SK-N-SH treated with all-trans-retinoic acid at 6 μM for 48 hours (cell line): Measurements from ENCODE around the gene SHISA8.

ENCODE experiments used
- ATAC-seq: fragments of 200-7000 bp; cut with Tn5 transposase; 3 replicates; pipeline ENCODE4 v1.9.1; 2020; ENCODE audit warnings: mild to moderate bottlenecking, moderate library complexity
- ARNTL ChIP-seq: fragments of 450-650 bp; formaldehyde crosslinking; IDR thresholded peaks from 2 replicates; pipeline ENCODE4 v1.5.0; 2020; ENCODE audit warnings: low read depth, mild to moderate bottlenecking, moderate library complexity, borderline replicate concordance
- BACH2 ChIP-seq: fragments of 250-450 bp; sonication (Bioruptor Pico); IDR thresholded peaks from 2 replicates; pipeline ENCODE4 v1.9.0; 2021; ENCODE audit warnings: mild to moderate bottlenecking, borderline replicate concordance
- CSDC2 ChIP-seq: fragments of 250-450 bp; sonication (Bioruptor Pico); IDR thresholded peaks from 2 replicates; pipeline ENCODE4 v1.5.0; 2020; ENCODE audit warnings: mild to moderate bottlenecking, moderate library complexity
- CSRNP3 ChIP-seq: fragments of 250-450 bp; sonication (Bioruptor Pico); IDR thresholded peaks from 2 replicates; pipeline ENCODE4 v1.5.1; 2021; ENCODE audit warnings: mild to moderate bottlenecking, moderate library complexity
- ESRRG ChIP-seq: fragments of 250-450 bp; sonication (Bioruptor Pico); IDR thresholded peaks from 2 replicates; pipeline ENCODE4 v1.6.1; 2021; ENCODE audit warnings: mild to moderate bottlenecking
- GLIS3 ChIP-seq: fragments of 250-450 bp; sonication (Bioruptor Pico); IDR thresholded peaks from 2 replicates; pipeline ENCODE4 v1.5.0; 2020; ENCODE audit warnings: mild to moderate bottlenecking, moderate library complexity
- ISL1 ChIP-seq: fragments of 250-450 bp; sonication (Bioruptor Pico); IDR thresholded peaks from 2 replicates; pipeline ENCODE4 v2.1.2; 2022; ENCODE audit warnings: mild to moderate bottlenecking, moderate library complexity
- OSR1 ChIP-seq: fragments of 250-450 bp; sonication (Bioruptor Pico); IDR thresholded peaks from 2 replicates; pipeline ENCODE4 v1.8.0; 2022; ENCODE audit warnings: moderate library complexity, mild to moderate bottlenecking, inconsistent platforms
- PPARA ChIP-seq: fragments of 250-450 bp; sonication (Bioruptor Pico); IDR thresholded peaks from 2 replicates; pipeline ENCODE4 v1.5.0; 2020; ENCODE audit warnings: mild to moderate bottlenecking, borderline replicate concordance
- RARB ChIP-seq: fragments of 250-450 bp; sonication (Bioruptor Pico); IDR thresholded peaks from 2 replicates; pipeline ENCODE4 v1.8.0; 2021; ENCODE audit warnings: mild to moderate bottlenecking, moderate library complexity
- SNAI2 ChIP-seq: fragments of 250-450 bp; sonication (Bioruptor Pico); IDR thresholded peaks from 2 replicates; pipeline ENCODE4 v1.5.0; 2020; ENCODE audit warnings: mild to moderate bottlenecking, moderate library complexity
- ZC3H10 ChIP-seq: fragments of 250-450 bp; sonication (Bioruptor Pico); IDR thresholded peaks from 2 replicates; pipeline ENCODE4 v1.5.1; 2021; ENCODE audit warnings: mild to moderate bottlenecking, moderate library complexity
- ZFP3 ChIP-seq: fragments of 250-450 bp; sonication (Bioruptor Pico); IDR thresholded peaks from 2 replicates; pipeline ENCODE4 v1.5.0; 2020; ENCODE audit warnings: mild to moderate bottlenecking, moderate library complexity
- ZNF565 ChIP-seq: fragments of 450-650 bp; formaldehyde crosslinking; conservative IDR thresholded peaks from 2 replicates; pipeline ENCODE4 v1.5.0; 2020; ENCODE audit warnings: low read depth, mild to moderate bottlenecking, moderate library complexity
- ZNF70 ChIP-seq: fragments of 450-650 bp; formaldehyde crosslinking; IDR thresholded peaks from 2 replicates; pipeline ENCODE4 v1.5.0; 2020; ENCODE audit warnings: mild to moderate bottlenecking, moderate library complexity
- ZNF8 ChIP-seq: fragments of 450-650 bp; formaldehyde crosslinking; IDR thresholded peaks from 2 replicates; pipeline ENCODE4 v1.5.0; 2020; ENCODE audit warnings: mild to moderate bottlenecking, moderate library complexity
- TF ChIP-seq, protein P1 (sequence below): fragments of 250-450 bp; sonication (Bioruptor Pico); IDR thresholded peaks from 2 replicates; pipeline ENCODE4 v1.5.1; 2020; ENCODE audit warnings: low read depth, mild to moderate bottlenecking, moderate library complexity
- TF ChIP-seq, protein P2 (sequence below): fragments of 250-450 bp; sonication (Bioruptor Pico); IDR thresholded peaks from 2 replicates; pipeline ENCODE4 v1.8.0; 2020; ENCODE audit warnings: mild to moderate bottlenecking, moderate library complexity, borderline replicate concordance
- TF ChIP-seq, protein P3 (sequence below): fragments of 250-450 bp; sonication (Bioruptor Pico); IDR thresholded peaks from 2 replicates; pipeline ENCODE4 v1.8.0; 2021; ENCODE audit warnings: low read depth, mild to moderate bottlenecking, moderate library complexity, borderline replicate concordance
- TF ChIP-seq, protein P4 (sequence below): fragments of 250-450 bp; sonication (Bioruptor Pico); IDR thresholded peaks from 2 replicates; pipeline ENCODE4 v1.5.0; 2020; ENCODE audit warnings: mild to moderate bottlenecking, moderate library complexity

SHISA8 gene

GRCh38 chr22:41914611-41915034, 251 bp downstream of the SHISA8 start (continued):
- TF ChIP-seq CSRNP3 (CRISPR knock-in tag) (no peak), ESRRG (CRISPR knock-in tag) (no peak)

DNA sequence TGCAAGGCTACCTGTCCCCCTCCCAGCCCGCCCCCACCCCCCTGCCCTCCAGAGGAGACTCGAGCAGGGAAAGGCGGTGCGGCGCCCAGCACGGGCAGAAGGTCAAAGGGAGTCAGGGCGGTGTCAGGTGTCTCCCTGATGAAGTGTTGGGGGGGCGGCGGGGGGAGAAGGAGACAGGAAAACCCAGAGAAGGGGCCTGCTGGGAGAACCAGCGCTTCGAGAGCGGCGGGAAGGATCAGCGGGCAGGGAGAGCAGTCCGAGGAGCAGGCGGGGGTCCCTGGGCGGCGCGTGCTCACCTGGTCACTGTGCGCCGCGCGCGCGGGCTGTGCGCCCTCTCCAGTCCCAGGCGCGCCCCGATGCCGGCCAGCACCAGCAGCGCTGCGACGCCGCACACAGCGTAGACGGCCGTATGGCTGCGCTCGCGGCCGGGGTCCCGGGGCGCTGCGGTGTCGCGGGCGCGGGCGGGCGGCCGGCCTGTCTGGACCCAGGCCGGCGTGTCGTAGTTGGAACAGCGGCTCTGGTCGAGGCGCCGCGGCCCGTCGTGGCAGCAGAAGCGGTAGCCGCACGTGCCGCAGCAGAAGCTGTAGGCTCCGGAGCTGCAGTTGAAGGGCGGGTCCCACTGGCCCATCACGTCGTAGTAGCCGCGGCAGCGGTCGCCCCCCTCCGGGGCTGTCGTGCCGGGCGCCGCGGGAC, 886 bp downstream of the SHISA8 start:
- ATAC-seq: no peak
- TF ChIP-seq ZNF8 (CRISPR knock-in tag): no peak
- TF ChIP-seq SNAI2: no peak
- TF ChIP-seq ZFP3 (CRISPR knock-in tag): no peak
- TF ChIP-seq ZC3H10 (CRISPR knock-in tag): no peak
- TF ChIP-seq, protein P1, sequence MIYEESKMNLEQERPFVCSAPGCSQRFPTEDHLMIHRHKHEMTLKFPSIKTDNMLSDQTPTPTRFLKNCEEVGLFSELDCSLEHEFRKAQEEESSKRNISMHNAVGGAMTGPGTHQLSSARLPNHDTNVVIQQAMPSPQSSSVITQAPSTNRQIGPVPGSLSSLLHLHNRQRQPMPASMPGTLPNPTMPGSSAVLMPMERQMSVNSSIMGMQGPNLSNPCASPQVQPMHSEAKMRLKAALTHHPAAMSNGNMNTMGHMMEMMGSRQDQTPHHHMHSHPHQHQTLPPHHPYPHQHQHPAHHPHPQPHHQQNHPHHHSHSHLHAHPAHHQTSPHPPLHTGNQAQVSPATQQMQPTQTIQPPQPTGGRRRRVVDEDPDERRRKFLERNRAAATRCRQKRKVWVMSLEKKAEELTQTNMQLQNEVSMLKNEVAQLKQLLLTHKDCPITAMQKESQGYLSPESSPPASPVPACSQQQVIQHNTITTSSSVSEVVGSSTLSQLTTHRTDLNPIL (CRISPR knock-in tag): no peak
- no peak for TF ChIP-seq GLIS3 (CRISPR knock-in tag)
- TF ChIP-seq, protein P2, sequence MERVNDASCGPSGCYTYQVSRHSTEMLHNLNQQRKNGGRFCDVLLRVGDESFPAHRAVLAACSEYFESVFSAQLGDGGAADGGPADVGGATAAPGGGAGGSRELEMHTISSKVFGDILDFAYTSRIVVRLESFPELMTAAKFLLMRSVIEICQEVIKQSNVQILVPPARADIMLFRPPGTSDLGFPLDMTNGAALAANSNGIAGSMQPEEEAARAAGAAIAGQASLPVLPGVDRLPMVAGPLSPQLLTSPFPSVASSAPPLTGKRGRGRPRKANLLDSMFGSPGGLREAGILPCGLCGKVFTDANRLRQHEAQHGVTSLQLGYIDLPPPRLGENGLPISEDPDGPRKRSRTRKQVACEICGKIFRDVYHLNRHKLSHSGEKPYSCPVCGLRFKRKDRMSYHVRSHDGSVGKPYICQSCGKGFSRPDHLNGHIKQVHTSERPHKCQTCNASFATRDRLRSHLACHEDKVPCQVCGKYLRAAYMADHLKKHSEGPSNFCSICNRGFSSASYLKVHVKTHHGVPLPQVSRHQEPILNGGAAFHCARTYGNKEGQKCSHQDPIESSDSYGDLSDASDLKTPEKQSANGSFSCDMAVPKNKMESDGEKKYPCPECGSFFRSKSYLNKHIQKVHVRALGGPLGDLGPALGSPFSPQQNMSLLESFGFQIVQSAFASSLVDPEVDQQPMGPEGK: no peak
- TF ChIP-seq ARNTL (CRISPR knock-in tag): no peak
- TF ChIP-seq ZNF70 (CRISPR knock-in tag): no peak
- TF ChIP-seq PPARA: no peak
- TF ChIP-seq RARB (CRISPR knock-in tag): no peak
- TF ChIP-seq, protein P3, sequence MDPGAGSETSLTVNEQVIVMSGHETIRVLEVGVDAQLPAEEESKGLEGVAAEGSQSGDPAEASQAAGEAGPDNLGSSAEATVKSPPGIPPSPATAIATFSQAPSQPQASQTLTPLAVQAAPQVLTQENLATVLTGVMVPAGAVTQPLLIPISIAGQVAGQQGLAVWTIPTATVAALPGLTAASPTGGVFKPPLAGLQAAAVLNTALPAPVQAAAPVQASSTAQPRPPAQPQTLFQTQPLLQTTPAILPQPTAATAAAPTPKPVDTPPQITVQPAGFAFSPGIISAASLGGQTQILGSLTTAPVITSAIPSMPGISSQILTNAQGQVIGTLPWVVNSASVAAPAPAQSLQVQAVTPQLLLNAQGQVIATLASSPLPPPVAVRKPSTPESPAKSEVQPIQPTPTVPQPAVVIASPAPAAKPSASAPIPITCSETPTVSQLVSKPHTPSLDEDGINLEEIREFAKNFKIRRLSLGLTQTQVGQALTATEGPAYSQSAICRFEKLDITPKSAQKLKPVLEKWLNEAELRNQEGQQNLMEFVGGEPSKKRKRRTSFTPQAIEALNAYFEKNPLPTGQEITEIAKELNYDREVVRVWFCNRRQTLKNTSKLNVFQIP (CRISPR knock-in tag): no peak

- TF ChIP-seq, protein P4, sequence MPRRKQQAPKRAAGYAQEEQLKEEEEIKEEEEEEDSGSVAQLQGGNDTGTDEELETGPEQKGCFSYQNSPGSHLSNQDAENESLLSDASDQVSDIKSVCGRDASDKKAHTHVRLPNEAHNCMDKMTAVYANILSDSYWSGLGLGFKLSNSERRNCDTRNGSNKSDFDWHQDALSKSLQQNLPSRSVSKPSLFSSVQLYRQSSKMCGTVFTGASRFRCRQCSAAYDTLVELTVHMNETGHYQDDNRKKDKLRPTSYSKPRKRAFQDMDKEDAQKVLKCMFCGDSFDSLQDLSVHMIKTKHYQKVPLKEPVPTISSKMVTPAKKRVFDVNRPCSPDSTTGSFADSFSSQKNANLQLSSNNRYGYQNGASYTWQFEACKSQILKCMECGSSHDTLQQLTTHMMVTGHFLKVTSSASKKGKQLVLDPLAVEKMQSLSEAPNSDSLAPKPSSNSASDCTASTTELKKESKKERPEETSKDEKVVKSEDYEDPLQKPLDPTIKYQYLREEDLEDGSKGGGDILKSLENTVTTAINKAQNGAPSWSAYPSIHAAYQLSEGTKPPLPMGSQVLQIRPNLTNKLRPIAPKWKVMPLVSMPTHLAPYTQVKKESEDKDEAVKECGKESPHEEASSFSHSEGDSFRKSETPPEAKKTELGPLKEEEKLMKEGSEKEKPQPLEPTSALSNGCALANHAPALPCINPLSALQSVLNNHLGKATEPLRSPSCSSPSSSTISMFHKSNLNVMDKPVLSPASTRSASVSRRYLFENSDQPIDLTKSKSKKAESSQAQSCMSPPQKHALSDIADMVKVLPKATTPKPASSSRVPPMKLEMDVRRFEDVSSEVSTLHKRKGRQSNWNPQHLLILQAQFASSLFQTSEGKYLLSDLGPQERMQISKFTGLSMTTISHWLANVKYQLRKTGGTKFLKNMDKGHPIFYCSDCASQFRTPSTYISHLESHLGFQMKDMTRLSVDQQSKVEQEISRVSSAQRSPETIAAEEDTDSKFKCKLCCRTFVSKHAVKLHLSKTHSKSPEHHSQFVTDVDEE (CRISPR knock-in tag): no peak
- no peak for TF ChIP-seq OSR1 (CRISPR knock-in tag)
- TF ChIP-seq ARNTL (CRISPR knock-in tag): no peak
- TF ChIP-seq CSDC2: no peak
- TF ChIP-seq SNAI2: no peak
- TF ChIP-seq, protein P3 (CRISPR knock-in tag): no peak
- TF ChIP-seq, protein P1 (CRISPR knock-in tag): no peak
- no peak for TF ChIP-seq CSRNP3 (CRISPR knock-in tag)
- TF ChIP-seq ESRRG (CRISPR knock-in tag): no peak
- no peak for TF ChIP-seq BACH2 (CRISPR knock-in tag)
- TF ChIP-seq ISL1: no peak
- no peak for TF ChIP-seq ZNF565
- no peak for TF ChIP-seq ZC3H10 (CRISPR knock-in tag)
- no peak for TF ChIP-seq ZNF70 (CRISPR knock-in tag)
- TF ChIP-seq ZNF8 (CRISPR knock-in tag): no peak
- TF ChIP-seq GLIS3 (CRISPR knock-in tag): no peak
- no peak for ATAC-seq
These were observed 1.7 kb downstream of the SHISA8 start for GRCh38 chr22:41913040-41913719.
